Measurements from ENCODE around the gene CRYGB. TPM values are rescaled to one million over a fixed set of nuclear protein-coding genes. Genes with fewer than 3 reads are reported as not detected.

Gene CRYGB
- total RNA-seq, 1 experiment from 2014 or later, result not detected

- Histone ChIP-seq H3K27ac (ENCODE audit: low read depth, low read length, poor library complexity, severe bottlenecking) (no peak within 1 kb of the TSS), H3K27me3 (replicated peaks; ENCODE audit: insufficient read depth, low read depth, low read length, poor library complexity) (no peaks in the 10 kb centered on the region), H3K4me1 (ENCODE audit: insufficient read depth, low read length, poor library complexity, severe bottlenecking) (no peaks in the 10 kb centered on the region), H3K9me3 (ENCODE audit: low read depth, low read length, poor library complexity, severe bottlenecking) (no peaks in the 10 kb centered on the region), H3K4me3 (ENCODE audit: low read depth, low read length, poor library complexity, severe bottlenecking) (no peak within 1 kb of the TSS), H3K36me3 (ENCODE audit: insufficient read depth, low read length, poor library complexity, severe bottlenecking) (no peaks in the 10 kb centered on the region)
- TF ChIP-seq EZH2 (IDR thresholded peaks at IDR 0.05; ENCODE audit: borderline replicate concordance, low read depth, low read length, poor library complexity, severe bottlenecking) (no peak), CTCF (conservative IDR thresholded peaks at IDR 0.05; ENCODE audit: low read depth, low read length) (no peak)
- no TSS peak for BruUV-seq (replicated peaks)
- ChIA-PET CTCF (no interaction called here), POLR2A (ENCODE audit: low non-redundant PET) (no interaction called here)
- intact Hi-C loops (cut with micrococcal nuclease; ENCODE audit: unreplicated experiment), result no loop called here
- no peak for DNase-seq (ENCODE audit: low spot score)
Measured at GRCh38 chr2:208189810-208190503, 44.0 kb upstream of the CRYGB start, which contains the start of gene C2orf80. TSS of gene C2orf80 (minus strand) at chr2:208190030. CDS start at chr2:208186986, 3,044 bp downstream.

GRCh38 chr2:208189069-208189809 lies 43.3 kb upstream of the CRYGB start:
- POLR2A ChIA-PET (ENCODE audit: low non-redundant PET), result no interaction called here

GRCh38 chr2:208186893-208187292 lies 40.9 kb upstream of the CRYGB start:
- no peak overlapping the region for H3K27ac ChIP-seq (ENCODE audit: low read depth, low read length, poor library complexity, severe bottlenecking)
- ChIA-PET POLR2A (ENCODE audit: low non-redundant PET) (no interaction called here), CTCF (no interaction called here)
- no peak for DNase-seq (ENCODE audit: low spot score)
- intact Hi-C loops (cut with micrococcal nuclease; ENCODE audit: unreplicated experiment), result no loop called here
- H3K36me3 ChIP-seq (ENCODE audit: insufficient read depth, low read length, poor library complexity, severe bottlenecking), result no peaks in the 10 kb centered on the region
- no peaks in the 10 kb centered on the region for H3K27me3 ChIP-seq (replicated peaks; ENCODE audit: insufficient read depth, low read depth, low read length, poor library complexity)
- H3K4me3 ChIP-seq (ENCODE audit: low read depth, low read length, poor library complexity, severe bottlenecking), result no peak overlapping the region
- no TSS peak for BruUV-seq (replicated peaks)
- TF ChIP-seq EZH2 (IDR thresholded peaks at IDR 0.05; ENCODE audit: borderline replicate concordance, low read depth, low read length, poor library complexity, severe bottlenecking), result no peak
- no peak for TF ChIP-seq CTCF (conservative IDR thresholded peaks at IDR 0.05; ENCODE audit: low read depth, low read length)
- no peaks in the 10 kb centered on the region for H3K9me3 ChIP-seq (ENCODE audit: low read depth, low read length, poor library complexity, severe bottlenecking)
- no peaks in the 10 kb centered on the region for H3K4me1 ChIP-seq (ENCODE audit: insufficient read depth, low read length, poor library complexity, severe bottlenecking)

More at GRCh38 chr2:208189069-208189809, 43.3 kb upstream of the CRYGB start:
- no peak for TF ChIP-seq EZH2 (IDR thresholded peaks at IDR 0.05; ENCODE audit: borderline replicate concordance, low read depth, low read length, poor library complexity, severe bottlenecking)
- no peak for TF ChIP-seq CTCF (conservative IDR thresholded peaks at IDR 0.05; ENCODE audit: low read depth, low read length)
- no TSS peak for BruUV-seq (replicated peaks)
- intact Hi-C loops (cut with micrococcal nuclease; ENCODE audit: unreplicated experiment), result no loop called here
- CTCF ChIA-PET, result no interaction called here
- Histone ChIP-seq H3K27ac (ENCODE audit: low read depth, low read length, poor library complexity, severe bottlenecking) (no peak overlapping the region), H3K4me1 (ENCODE audit: insufficient read depth, low read length, poor library complexity, severe bottlenecking) (no peaks in the 10 kb centered on the region), H3K36me3 (ENCODE audit: insufficient read depth, low read length, poor library complexity, severe bottlenecking) (no peaks in the 10 kb centered on the region), H3K9me3 (ENCODE audit: low read depth, low read length, poor library complexity, severe bottlenecking) (no peaks in the 10 kb centered on the region), H3K27me3 (replicated peaks; ENCODE audit: insufficient read depth, low read depth, low read length, poor library complexity) (no peaks in the 10 kb centered on the region), H3K4me3 (ENCODE audit: low read depth, low read length, poor library complexity, severe bottlenecking) (no peak overlapping the region)
- no peak for DNase-seq (ENCODE audit: low spot score)
